Measurements from ENCODE around the gene OPTC. TPM values are rescaled to one million over a fixed set of nuclear protein-coding genes. Genes with fewer than 3 reads are reported as not detected.

OPTC gene
- total and polyA plus RNA-seq, 2 donors (not counting 1 experiment from before 2014, with no cell fraction given) = not detected

DNA sequence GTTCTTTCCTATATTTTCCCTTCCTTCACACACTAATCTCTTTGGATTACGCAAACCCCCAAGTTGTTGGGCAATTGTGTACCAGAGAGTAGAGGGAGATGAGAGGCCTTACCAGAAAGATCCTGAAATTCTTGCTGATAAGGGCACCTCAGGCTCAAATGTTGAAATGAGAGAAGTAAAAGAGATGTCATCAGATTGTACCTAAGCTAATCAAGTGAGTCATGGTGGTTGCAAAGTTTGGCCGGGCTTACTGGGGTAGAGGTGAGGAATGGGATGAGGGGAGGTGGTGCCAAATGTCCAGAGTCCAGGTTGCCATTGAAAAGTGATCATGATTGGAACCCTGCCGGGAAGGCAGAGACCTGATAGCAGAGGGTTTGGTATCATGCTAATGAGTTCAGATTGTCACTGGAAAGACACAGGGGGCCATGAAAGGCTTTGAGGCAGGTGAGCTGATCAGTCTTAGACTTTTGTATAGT, 43.1 kb downstream of the OPTC start:
- Histone ChIP-seq H3K4me2 (replicated peaks; ENCODE audit: low read depth, low read length, poor library complexity, severe bottlenecking) (no peak overlapping the region), H2AFZ (ENCODE audit: insufficient read depth, low read depth, low read length, poor library complexity, severe bottlenecking) (no peak overlapping the region), H4K20me1 (ENCODE audit: control insufficient read depth, insufficient read depth, low read length, poor library complexity, severe bottlenecking) (no peaks in the 10 kb centered on the region), H3K27me3 (replicated peaks in 1 of 4; ENCODE audit: control extremely low read depth in 1 of 4, control insufficient read depth in 3 of 4, insufficient read depth in 4 of 4, low read length in 3 of 4) (no peaks in the 10 kb centered on the region), H3K27ac (ENCODE audit: low read length in 2 of 2) (no peak overlapping the region), H3K4me3 (ENCODE audit: control extremely low read depth in 1 of 5, extremely low read depth in 1 of 5, insufficient read depth in 1 of 5, low read depth in 2 of 5, low read length in 4 of 5) (no peak overlapping the region), H3K4me1 (ENCODE audit: control insufficient read depth in 2 of 2, insufficient read depth in 2 of 2, low read length in 2 of 2) (no peaks in the 10 kb centered on the region), H3K79me2 (ENCODE audit: control insufficient read depth, insufficient read depth, low read length) (no peaks in the 10 kb centered on the region), H3K9ac (ENCODE audit: low read length) (no peak overlapping the region), H3K36me3 (replicated peaks in 1 of 2; ENCODE audit: control extremely low read depth in 1 of 2, control insufficient read depth in 1 of 2, extremely low read depth in 1 of 2, insufficient read depth in 2 of 2, low read length in 1 of 2) (no peaks in the 10 kb centered on the region), H3K9me3 (ENCODE audit: control extremely low read depth in 1 of 3, control insufficient read depth in 2 of 3, insufficient read depth in 1 of 3, low read length in 2 of 3) (no peaks in the 10 kb centered on the region)
- intact Hi-C loops (cut with micrococcal nuclease) = no loop called here
- DNase-seq (no peak), ATAC-seq (ENCODE audit: low read depth) (no peak)
- Mint-ChIP-seq H3K9me3 (ENCODE audit: insufficient read depth) (no peaks in the 10 kb centered on the region), H3K4me3 (no peak overlapping the region), H3K27me3 (peaks cover 17% of the 10 kb centered on the region), H3K4me1 (no peaks in the 10 kb centered on the region), H3K27ac (no peak overlapping the region)
- POLR2A ChIA-PET = no interaction called here
- 89% methylated on average over 2 of the region's 3 CpGs for WGBS (ENCODE audit: insufficient coverage)
- no peak for TF ChIP-seq EZH2 (IDR thresholded peaks at IDR 0.05; ENCODE audit: borderline replicate concordance, insufficient read depth, low read depth, low read length, poor library complexity, severe bottlenecking)
- TF ChIP-seq, protein P1, sequence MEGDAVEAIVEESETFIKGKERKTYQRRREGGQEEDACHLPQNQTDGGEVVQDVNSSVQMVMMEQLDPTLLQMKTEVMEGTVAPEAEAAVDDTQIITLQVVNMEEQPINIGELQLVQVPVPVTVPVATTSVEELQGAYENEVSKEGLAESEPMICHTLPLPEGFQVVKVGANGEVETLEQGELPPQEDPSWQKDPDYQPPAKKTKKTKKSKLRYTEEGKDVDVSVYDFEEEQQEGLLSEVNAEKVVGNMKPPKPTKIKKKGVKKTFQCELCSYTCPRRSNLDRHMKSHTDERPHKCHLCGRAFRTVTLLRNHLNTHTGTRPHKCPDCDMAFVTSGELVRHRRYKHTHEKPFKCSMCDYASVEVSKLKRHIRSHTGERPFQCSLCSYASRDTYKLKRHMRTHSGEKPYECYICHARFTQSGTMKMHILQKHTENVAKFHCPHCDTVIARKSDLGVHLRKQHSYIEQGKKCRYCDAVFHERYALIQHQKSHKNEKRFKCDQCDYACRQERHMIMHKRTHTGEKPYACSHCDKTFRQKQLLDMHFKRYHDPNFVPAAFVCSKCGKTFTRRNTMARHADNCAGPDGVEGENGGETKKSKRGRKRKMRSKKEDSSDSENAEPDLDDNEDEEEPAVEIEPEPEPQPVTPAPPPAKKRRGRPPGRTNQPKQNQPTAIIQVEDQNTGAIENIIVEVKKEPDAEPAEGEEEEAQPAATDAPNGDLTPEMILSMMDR (IDR thresholded peaks at IDR 0.05) = no peak
- CTCF ChIA-PET = no interaction called here

DNA sequence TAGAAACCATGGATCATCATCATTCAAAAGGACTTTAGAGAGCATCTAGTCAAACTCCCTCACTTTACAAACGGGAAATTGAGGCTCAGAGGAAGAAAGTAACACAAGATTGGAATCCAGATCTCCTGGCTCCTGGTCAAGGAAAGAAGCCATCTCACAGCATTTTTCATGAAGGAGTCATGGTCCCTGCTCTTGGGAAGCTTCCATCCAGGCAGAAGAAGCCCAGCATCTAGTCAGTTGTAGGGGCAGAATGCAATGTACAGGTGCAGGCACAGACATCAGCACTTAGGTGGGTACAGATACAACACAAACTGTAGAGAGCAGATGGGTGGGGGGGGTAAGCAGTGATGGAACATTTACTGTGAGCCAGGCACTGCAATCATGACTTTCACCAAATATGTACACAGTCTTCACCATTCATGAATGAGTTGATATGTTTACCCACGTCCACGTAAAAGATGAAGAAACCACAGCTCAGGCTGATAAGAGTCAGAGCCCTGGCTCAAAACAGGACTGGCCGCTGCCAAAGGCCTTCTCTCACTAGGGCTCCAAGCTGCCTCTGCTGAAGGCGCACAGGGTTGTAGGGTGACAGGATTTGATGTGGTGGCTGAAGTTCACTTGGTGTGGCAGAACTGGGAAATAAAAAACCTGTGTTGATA, 44.0 kb downstream of the OPTC start:
- Histone ChIP-seq H3K27ac (ENCODE audit: low read length in 2 of 2) (no peak overlapping the region), H3K36me3 (replicated peaks in 1 of 2; ENCODE audit: control extremely low read depth in 1 of 2, control insufficient read depth in 1 of 2, extremely low read depth in 1 of 2, insufficient read depth in 2 of 2, low read length in 1 of 2) (no peaks in the 10 kb centered on the region), H3K4me3 (ENCODE audit: control extremely low read depth in 1 of 5, extremely low read depth in 1 of 5, insufficient read depth in 1 of 5, low read depth in 2 of 5, low read length in 4 of 5) (no peak overlapping the region), H3K79me2 (ENCODE audit: control insufficient read depth, insufficient read depth, low read length) (no peaks in the 10 kb centered on the region), H3K4me1 (ENCODE audit: control insufficient read depth in 2 of 2, insufficient read depth in 2 of 2, low read length in 2 of 2) (no peaks in the 10 kb centered on the region), H3K9ac (ENCODE audit: low read length) (no peak overlapping the region), H3K4me2 (replicated peaks; ENCODE audit: low read depth, low read length, poor library complexity, severe bottlenecking) (no peak overlapping the region), H3K27me3 (replicated peaks in 1 of 4; ENCODE audit: control extremely low read depth in 1 of 4, control insufficient read depth in 3 of 4, insufficient read depth in 4 of 4, low read length in 3 of 4) (no peaks in the 10 kb centered on the region), H2AFZ (ENCODE audit: insufficient read depth, low read depth, low read length, poor library complexity, severe bottlenecking) (no peak overlapping the region), H3K9me3 (ENCODE audit: control extremely low read depth in 1 of 3, control insufficient read depth in 2 of 3, insufficient read depth in 1 of 3, low read length in 2 of 3) (no peaks in the 10 kb centered on the region), H4K20me1 (ENCODE audit: control insufficient read depth, insufficient read depth, low read length, poor library complexity, severe bottlenecking) (no peaks in the 10 kb centered on the region)
- no peak overlapping the region for H3K4me3 Mint-ChIP-seq
- CTCF ChIA-PET = no interaction called here
- WGBS (ENCODE audit: insufficient coverage) = 65% methylated on average over 4 of the region's 5 CpGs
- DNase-seq (no peak), ATAC-seq (ENCODE audit: low read depth) (no peak)
- H3K27ac Mint-ChIP-seq = no peak overlapping the region
- no peaks in the 10 kb centered on the region for H3K9me3 Mint-ChIP-seq (ENCODE audit: insufficient read depth)
- intact Hi-C loops (cut with micrococcal nuclease) = no loop called here
- H3K4me1 Mint-ChIP-seq = no peaks in the 10 kb centered on the region
- peaks cover 16% of the 10 kb centered on the region for H3K27me3 Mint-ChIP-seq
- POLR2A ChIA-PET = no interaction called here
- TF ChIP-seq, protein P1 (IDR thresholded peaks at IDR 0.05) = no peak
- TF ChIP-seq EZH2 (IDR thresholded peaks at IDR 0.05; ENCODE audit: borderline replicate concordance, insufficient read depth, low read depth, low read length, poor library complexity, severe bottlenecking) = no peak

All from B cell (primary cell).